K562 (cell line): ENCODE results near the gene STMP1. TPM values are rescaled to one million over a fixed set of nuclear protein-coding genes. Genes with fewer than 3 reads are reported as not detected.

Source experiments
- BRD9 ChIP-seq: fragments of 450-650 bp; IDR thresholded peaks from 2 replicates; pipeline ENCODE4 v1.6.1; 2018; ENCODE audit warnings: low read depth; ENCODE audit not compliant: partially characterized antibody
- CREM ChIP-seq: IDR thresholded peaks from 2 replicates; pipeline ENCODE4 v1.6.1; 2014; ENCODE audit warnings: antibody characterized with exemption, low read depth
- ELK1 ChIP-seq: sonication (generic); formaldehyde crosslinking; IDR thresholded peaks from 2 replicates; pipeline ENCODE4 v1.8.1; 2022; ENCODE audit warnings: missing genetic modification reagents
- HDGF ChIP-seq: fragments of 450-650 bp; IDR thresholded peaks from 2 replicates; pipeline ENCODE4 v1.6.1; 2016
- JUND ChIP-seq, 2 experiments: IDR thresholded peaks; 2 replicates in 1 of 2; 3 replicates in 1 of 2; pipeline ENCODE4 v1.6.1; 2011; ENCODE audit warnings: borderline replicate concordance in 2 of 2, low read depth in 2 of 2, low read length in 2 of 2, improper control_type of control experiment in 1 of 2, missing biosample characterization in 1 of 2, missing genetic modification characterization in 1 of 2, missing genetic modification reagents in 1 of 2
- KAT7 ChIP-seq: sonication (generic); formaldehyde crosslinking; IDR thresholded peaks from 2 replicates; pipeline ENCODE4 v1.8.0; 2022; ENCODE audit warnings: missing genetic modification reagents, mild to moderate bottlenecking, borderline replicate concordance
- LARP7 ChIP-seq: fragments of 450-650 bp; IDR thresholded peaks from 2 replicates; pipeline ENCODE4 v1.6.1; 2016
- MYC ChIP-seq, 2 experiments: fragments of 250-450 bp in 1 of 2; sonication (Bioruptor Pico) in 1 of 2; IDR thresholded peaks; 2 replicates each; pipeline versions ENCODE4 v1.5.1 to v1.6.1; 2012 to 2021; ENCODE audit warnings: low read depth in 2 of 2, borderline replicate concordance in 1 of 2, improper control_type of control experiment in 1 of 2, low read length in 1 of 2, mild to moderate bottlenecking in 1 of 2, moderate library complexity in 1 of 2
- NR1H2 ChIP-seq: sonication (generic); formaldehyde crosslinking; IDR thresholded peaks from 2 replicates; pipeline ENCODE4 v1.4.0; 2020; ENCODE audit warnings: mild to moderate bottlenecking, missing genetic modification reagents
- OTX1 ChIP-seq: fragments of 450-650 bp; formaldehyde crosslinking; IDR thresholded peaks from 2 replicates; pipeline ENCODE4 v1.4.0; 2022; ENCODE audit warnings: mild to moderate bottlenecking
- SAFB2 ChIP-seq: fragments of 200-400 bp; formaldehyde crosslinking; IDR thresholded peaks from 2 replicates; pipeline ENCODE4 v1.6.1; 2018; ENCODE audit warnings: borderline replicate concordance, low read length, low read depth, moderate library complexity; ENCODE audit not compliant: severe bottlenecking
- SMAD3 ChIP-seq: fragments of 450-650 bp; formaldehyde crosslinking; conservative IDR thresholded peaks from 2 replicates; pipeline ENCODE4 v1.4.0; 2020; ENCODE audit warnings: mild to moderate bottlenecking
- SMARCB1 ChIP-seq: IDR thresholded peaks from 2 replicates; pipeline ENCODE4 v1.6.1; 2011; ENCODE audit warnings: improper control_type of control experiment, low read depth; ENCODE audit not compliant: insufficient read length
- SRF ChIP-seq, 2 experiments: fragments of 250-450, 450-650 bp in 1 of 2; sonication (Bioruptor Pico) in 1 of 2; sonication (generic) in 1 of 2; formaldehyde crosslinking; IDR thresholded peaks; 2 replicates each; pipeline versions ENCODE4 v1.5.0 to v1.5.1; 2020 to 2022; ENCODE audit warnings: mild to moderate bottlenecking in 1 of 2, missing genetic modification reagents in 1 of 2
- TAF15 ChIP-seq: fragments of 200-400 bp; formaldehyde crosslinking; IDR thresholded peaks from 2 replicates; pipeline ENCODE4 v1.6.1; 2017; ENCODE audit warnings: mild to moderate bottlenecking, low read depth, low read length, moderate library complexity
- ZNF217 ChIP-seq: sonication (generic); formaldehyde crosslinking; IDR thresholded peaks from 2 replicates; pipeline ENCODE4 v1.8.0; 2022; ENCODE audit warnings: mild to moderate bottlenecking, missing genetic modification reagents
- ZNF408 ChIP-seq: fragments of 250-450 bp; sonication (Bioruptor Pico); IDR thresholded peaks from 2 replicates; pipeline ENCODE4 v1.4.0; 2020; ENCODE audit warnings: low read depth, mild to moderate bottlenecking, moderate library complexity
- polyA plus RNA-seq, 8 experiments: library from polyadenylated mRNA; depleted of rRNA in 4 of 8; stranded (reverse) in 5 of 8; unstranded in 3 of 8; fragments of >200 nt; fragmentation: Nextera tagmentation in 2 of 8; fragmentation: Illumina TruSeq in 1 of 8; extraction: Ambion mirVana in 2 of 8; extraction: Trizol in 1 of 8; gene quantifications; 2 replicates each; pipeline versions ENCODE4 v1.2.1 to v1.2.3, GENCODE V29; 2011 to 2014; ENCODE audit warnings: inconsistent platforms in 1 of 8, missing spikeins in 1 of 8
- total RNA-seq, 7 experiments: library from RNA; depleted of rRNA in 6 of 7; stranded (reverse); fragments of >200 nt in 6 of 7; fragmentation: Illumina TruSeq in 2 of 7; extraction: Trizol in 2 of 7; gene quantifications; 2 replicates each; pipeline versions ENCODE4 v1.2.1 to v1.2.3, GENCODE V29; 2011 to 2021; ENCODE audit warnings: low replicate concordance in 1 of 7
- TF ChIP-seq, protein P1 (sequence below): fragments of 450-650 bp; IDR thresholded peaks from 2 replicates; pipeline ENCODE4 v1.6.1; 2016; ENCODE audit warnings: mild to moderate bottlenecking, moderate library complexity

The STMP1 gene
- total and polyA plus RNA-seq, 9 of the 15 experiments (the other 6 are each of a cell fraction or from before 2014, with no cell fraction given), result 10.6 to 249 (median 56.8) TPM

- TF ChIP-seq, protein P1, sequence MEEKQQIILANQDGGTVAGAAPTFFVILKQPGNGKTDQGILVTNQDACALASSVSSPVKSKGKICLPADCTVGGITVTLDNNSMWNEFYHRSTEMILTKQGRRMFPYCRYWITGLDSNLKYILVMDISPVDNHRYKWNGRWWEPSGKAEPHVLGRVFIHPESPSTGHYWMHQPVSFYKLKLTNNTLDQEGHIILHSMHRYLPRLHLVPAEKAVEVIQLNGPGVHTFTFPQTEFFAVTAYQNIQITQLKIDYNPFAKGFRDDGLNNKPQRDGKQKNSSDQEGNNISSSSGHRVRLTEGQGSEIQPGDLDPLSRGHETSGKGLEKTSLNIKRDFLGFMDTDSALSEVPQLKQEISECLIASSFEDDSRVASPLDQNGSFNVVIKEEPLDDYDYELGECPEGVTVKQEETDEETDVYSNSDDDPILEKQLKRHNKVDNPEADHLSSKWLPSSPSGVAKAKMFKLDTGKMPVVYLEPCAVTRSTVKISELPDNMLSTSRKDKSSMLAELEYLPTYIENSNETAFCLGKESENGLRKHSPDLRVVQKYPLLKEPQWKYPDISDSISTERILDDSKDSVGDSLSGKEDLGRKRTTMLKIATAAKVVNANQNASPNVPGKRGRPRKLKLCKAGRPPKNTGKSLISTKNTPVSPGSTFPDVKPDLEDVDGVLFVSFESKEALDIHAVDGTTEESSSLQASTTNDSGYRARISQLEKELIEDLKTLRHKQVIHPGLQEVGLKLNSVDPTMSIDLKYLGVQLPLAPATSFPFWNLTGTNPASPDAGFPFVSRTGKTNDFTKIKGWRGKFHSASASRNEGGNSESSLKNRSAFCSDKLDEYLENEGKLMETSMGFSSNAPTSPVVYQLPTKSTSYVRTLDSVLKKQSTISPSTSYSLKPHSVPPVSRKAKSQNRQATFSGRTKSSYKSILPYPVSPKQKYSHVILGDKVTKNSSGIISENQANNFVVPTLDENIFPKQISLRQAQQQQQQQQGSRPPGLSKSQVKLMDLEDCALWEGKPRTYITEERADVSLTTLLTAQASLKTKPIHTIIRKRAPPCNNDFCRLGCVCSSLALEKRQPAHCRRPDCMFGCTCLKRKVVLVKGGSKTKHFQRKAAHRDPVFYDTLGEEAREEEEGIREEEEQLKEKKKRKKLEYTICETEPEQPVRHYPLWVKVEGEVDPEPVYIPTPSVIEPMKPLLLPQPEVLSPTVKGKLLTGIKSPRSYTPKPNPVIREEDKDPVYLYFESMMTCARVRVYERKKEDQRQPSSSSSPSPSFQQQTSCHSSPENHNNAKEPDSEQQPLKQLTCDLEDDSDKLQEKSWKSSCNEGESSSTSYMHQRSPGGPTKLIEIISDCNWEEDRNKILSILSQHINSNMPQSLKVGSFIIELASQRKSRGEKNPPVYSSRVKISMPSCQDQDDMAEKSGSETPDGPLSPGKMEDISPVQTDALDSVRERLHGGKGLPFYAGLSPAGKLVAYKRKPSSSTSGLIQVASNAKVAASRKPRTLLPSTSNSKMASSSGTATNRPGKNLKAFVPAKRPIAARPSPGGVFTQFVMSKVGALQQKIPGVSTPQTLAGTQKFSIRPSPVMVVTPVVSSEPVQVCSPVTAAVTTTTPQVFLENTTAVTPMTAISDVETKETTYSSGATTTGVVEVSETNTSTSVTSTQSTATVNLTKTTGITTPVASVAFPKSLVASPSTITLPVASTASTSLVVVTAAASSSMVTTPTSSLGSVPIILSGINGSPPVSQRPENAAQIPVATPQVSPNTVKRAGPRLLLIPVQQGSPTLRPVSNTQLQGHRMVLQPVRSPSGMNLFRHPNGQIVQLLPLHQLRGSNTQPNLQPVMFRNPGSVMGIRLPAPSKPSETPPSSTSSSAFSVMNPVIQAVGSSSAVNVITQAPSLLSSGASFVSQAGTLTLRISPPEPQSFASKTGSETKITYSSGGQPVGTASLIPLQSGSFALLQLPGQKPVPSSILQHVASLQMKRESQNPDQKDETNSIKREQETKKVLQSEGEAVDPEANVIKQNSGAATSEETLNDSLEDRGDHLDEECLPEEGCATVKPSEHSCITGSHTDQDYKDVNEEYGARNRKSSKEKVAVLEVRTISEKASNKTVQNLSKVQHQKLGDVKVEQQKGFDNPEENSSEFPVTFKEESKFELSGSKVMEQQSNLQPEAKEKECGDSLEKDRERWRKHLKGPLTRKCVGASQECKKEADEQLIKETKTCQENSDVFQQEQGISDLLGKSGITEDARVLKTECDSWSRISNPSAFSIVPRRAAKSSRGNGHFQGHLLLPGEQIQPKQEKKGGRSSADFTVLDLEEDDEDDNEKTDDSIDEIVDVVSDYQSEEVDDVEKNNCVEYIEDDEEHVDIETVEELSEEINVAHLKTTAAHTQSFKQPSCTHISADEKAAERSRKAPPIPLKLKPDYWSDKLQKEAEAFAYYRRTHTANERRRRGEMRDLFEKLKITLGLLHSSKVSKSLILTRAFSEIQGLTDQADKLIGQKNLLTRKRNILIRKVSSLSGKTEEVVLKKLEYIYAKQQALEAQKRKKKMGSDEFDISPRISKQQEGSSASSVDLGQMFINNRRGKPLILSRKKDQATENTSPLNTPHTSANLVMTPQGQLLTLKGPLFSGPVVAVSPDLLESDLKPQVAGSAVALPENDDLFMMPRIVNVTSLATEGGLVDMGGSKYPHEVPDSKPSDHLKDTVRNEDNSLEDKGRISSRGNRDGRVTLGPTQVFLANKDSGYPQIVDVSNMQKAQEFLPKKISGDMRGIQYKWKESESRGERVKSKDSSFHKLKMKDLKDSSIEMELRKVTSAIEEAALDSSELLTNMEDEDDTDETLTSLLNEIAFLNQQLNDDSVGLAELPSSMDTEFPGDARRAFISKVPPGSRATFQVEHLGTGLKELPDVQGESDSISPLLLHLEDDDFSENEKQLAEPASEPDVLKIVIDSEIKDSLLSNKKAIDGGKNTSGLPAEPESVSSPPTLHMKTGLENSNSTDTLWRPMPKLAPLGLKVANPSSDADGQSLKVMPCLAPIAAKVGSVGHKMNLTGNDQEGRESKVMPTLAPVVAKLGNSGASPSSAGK, result peak; percentile 94
- TF ChIP-seq ZNF408 (CRISPR knock-in tag) (no peak), SMARCB1 (no peak), TAF15 (no peak), OTX1 (CRISPR knock-in tag) (no peak), ZNF217 (CRISPR knock-in tag) (no peak), CREM (no peak), HDGF (no peak), JUND (IDR thresholded peaks at IDR 0.05; ENCODE audit: borderline replicate concordance, low read depth, low read length) (no peak), JUND (tag; IDR thresholded peaks at IDR 0.05; ENCODE audit: borderline replicate concordance, low read depth, low read length) (peak; percentile 64; the same call in 1 of the 3 replicates), LARP7 (no peak), SAFB2 (no peak), KAT7 (no peak), MYC (IDR thresholded peaks at IDR 0.05; ENCODE audit: low read depth, low read length) (peak; percentile 97; the same call in 1 of the 2 replicates), MYC (CRISPR knock-in tag; IDR thresholded peaks at IDR 0.05; ENCODE audit: borderline replicate concordance, low read depth) (peak; percentile 73; the same call in 1 of the 2 replicates), BRD9 (peak; percentile 61), ELK1 (no peak), NR1H2 (CRISPR knock-in tag) (no peak), SMAD3 (CRISPR knock-in tag) (no peak), SRF (CRISPR knock-in tag; IDR thresholded peaks at IDR 0.05) (no peak)
These were observed 266 bp upstream of the STMP1 start (continued) for GRCh38 chr7:135662123-135662372.
